Adrenal gland (tissue), 12 donors: ENCODE measurements around the gene PLA2G4D. TPM values are rescaled to one million over a fixed set of nuclear protein-coding genes. Genes with fewer than 3 reads are reported as not detected.

Experiments
- DNase-seq, 7 donors: peaks; one replicate each; pipeline ENCODE4 v3.0.0-alpha.2; 2019 to 2020
- H3K27ac ChIP-seq, 5 donors: fragments of 200-600 bp; sonication (generic) in 4 of 5; 1 replicate in 3 of 5; 2 replicates in 2 of 5; pipeline versions ENCODE4 v1.5.1 to v1.8.0; 2016 to 2020; ENCODE audit warnings: mild to moderate bottlenecking in 1 of 5
- H3K27me3 ChIP-seq: fragments of 200-600 bp; 2 replicates; pipeline ENCODE4 v1.8.0; 2021
- H3K36me3 ChIP-seq, 2 donors: fragments of 200-600 bp; replicated peaks in 1 of 2; 1 replicate in 1 of 2; 2 replicates in 1 of 2; pipeline versions ENCODE4 v1.5.1 to v1.8.0; 2018 to 2022
- H3K4me1 ChIP-seq, 2 donors: fragments of 200-600 bp; replicated peaks in 1 of 2; 1 replicate in 1 of 2; 2 replicates in 1 of 2; pipeline versions ENCODE4 v1.5.1 to v1.8.0; 2018 to 2021
- H3K4me3 ChIP-seq, 4 donors: fragments of 200-600 bp; sonication (generic) in 3 of 4; one replicate each; pipeline ENCODE4 v1.5.1; 2016 to 2018
- H3K9me3 ChIP-seq, 3 donors: fragments of 200-600 bp; sonication (generic) in 1 of 3; replicated peaks in 1 of 3; 1 replicate in 2 of 3; 2 replicates in 1 of 3; pipeline versions ENCODE4 v1.5.1 to v1.8.0; 2016 to 2021
- CTCF ChIP-seq, 6 experiments: fragments of 450-650 bp in 4 of 6; fragments of 200-600 bp in 2 of 6; sonication (generic) in 1 of 6; IDR thresholded peaks; 1 replicate in 5 of 6; 2 replicates in 1 of 6; pipeline versions ENCODE4 v1.5.1 to v1.8.0; 2016 to 2021; ENCODE audit warnings: antibody characterized with exemption in 6 of 6, mild to moderate bottlenecking in 2 of 6, moderate library complexity in 1 of 6
- POLR2A ChIP-seq, 2 donors: fragments of 450-650 bp; IDR thresholded peaks; one replicate each; pipeline ENCODE4 v1.6.1; 2017; ENCODE audit warnings: antibody characterized with exemption in 2 of 2, mild to moderate bottlenecking in 2 of 2, moderate library complexity in 1 of 2
- WGBS, 4 donors: extraction: QIAGEN DNeasy Blood & Tissue Kit in 2 of 4; methylation state at CpG; one replicate each; pipeline versions ENCODE4 v1.1.5 to v1.1.7; 2013 to 2017; 5-methylcytosine and 5-hydroxymethylcytosine counted together
- intact Hi-C, 2 donors: fragments of 100-400 bp; cut with DNase I; formaldehyde crosslinking; loops; one replicate each; pipeline versions ENCODE4 v1.14.1 to v1.15.0; 2022 to 2023
- polyA plus RNA-seq, 3 donors: library from polyadenylated mRNA; stranded (reverse); fragments of 200-250 nt in 2 of 3; fragments of 350-450 nt in 1 of 3; fragmentation: Illumina TruSeq in 1 of 3; extraction: RNeasy Lipid Tissue Mini Kit (QIAGEN cat#74804) in 1 of 3; gene quantifications; one replicate each; pipeline ENCODE4 v1.2.3, GENCODE V29; 2013 to 2014
- total RNA-seq, 9 donors: library from RNA; depleted of rRNA in 4 of 9; stranded (reverse); fragments of >200 nt in 4 of 9; fragments of 120-200 nt in 1 of 9; fragmentation: NEBNext Ultra II Directional in 1 of 9; extraction: Animal tissue kit (Norgen Biotek cat#: 25700) in 1 of 9; gene quantifications; one replicate each; pipeline versions ENCODE4 v1.1.0 to v1.2.4, GENCODE V29; 2013 to 2023
- donor health status: healthy with polysubstance abuse.
- donor health status: Bipolar disorder and iron deficiency.
- donor health status: DM: yes; HTN: yes; CAD: no.
- donor health status: DM: no; HTN: no; CAD: no.
- donor health status: DM: no; HTN: no; CAD: no.
- donor health status: DM: yes; HTN: yes; CAD: no.

The PLA2G4D gene
- total and polyA plus RNA-seq, 12 donors = 0.07 to 1.2 (median 0.23) TPM; not detected in 2

- TF ChIP-seq POLR2A (IDR thresholded peaks at IDR 0.05) (no peak), CTCF (IDR thresholded peaks at IDR 0.05) (no peak)
- DNase-seq = peak in 1 of 7 donors; percentile 6
- no peaks in the 10 kb centered on the region for H3K36me3 ChIP-seq
- no peak overlapping the region for H3K27ac ChIP-seq
- peaks cover 0 to 9% of the 10 kb centered on the region in 2 donors for H3K4me1 ChIP-seq
- no peaks in the 10 kb centered on the region for H3K9me3 ChIP-seq
- H3K4me3 ChIP-seq = no peak overlapping the region
- intact Hi-C loops = no loop called here
- H3K27me3 ChIP-seq = no peaks in the 10 kb centered on the region
- WGBS, 4 donors = 59 to 68% (median 61%) methylated on average over 13 to 18 of the region's 18 CpGs
These were observed 14.0 kb downstream of the PLA2G4D start for GRCh38 chr15:42080186-42080918.

GRCh38 chr15:42079401-42079908 lies 14.9 kb downstream of the PLA2G4D start:
- TF ChIP-seq POLR2A (IDR thresholded peaks at IDR 0.05) (no peak), CTCF (IDR thresholded peaks at IDR 0.05) (no peak)
- WGBS, 4 donors = 73 to 77% (median 76%) methylated on average over 23 to 31 of the region's 31 CpGs
- no peaks in the 10 kb centered on the region for H3K9me3 ChIP-seq
- no peaks in the 10 kb centered on the region for H3K27me3 ChIP-seq
- H3K27ac ChIP-seq = no peak overlapping the region
- H3K4me3 ChIP-seq = no peak overlapping the region
- intact Hi-C loops = no loop called here
- H3K4me1 ChIP-seq = peaks cover 0 to under 1% of the 10 kb centered on the region in 2 donors
- no peaks in the 10 kb centered on the region for H3K36me3 ChIP-seq
- peak in 1 of 7 donors; percentile 13 for DNase-seq

- no peaks in the 10 kb centered on the region for H3K4me1 ChIP-seq
These were observed 15.5 kb downstream of the PLA2G4D start for GRCh38 chr15:42078903-42079302.

GRCh38 chr15:42077689-42078088 lies 16.7 kb downstream of the PLA2G4D start:
- no peak for TF ChIP-seq CTCF (IDR thresholded peaks at IDR 0.05)
- TF ChIP-seq POLR2A (IDR thresholded peaks at IDR 0.05) = no peak
- Histone ChIP-seq H3K27ac (no peak overlapping the region), H3K9me3 (no peaks in the 10 kb centered on the region), H3K4me3 (no peak overlapping the region), H3K36me3 (no peaks in the 10 kb centered on the region), H3K27me3 (no peaks in the 10 kb centered on the region), H3K4me1 (no peaks in the 10 kb centered on the region)
- intact Hi-C loops = no loop called here
- WGBS, 4 donors = 79 to 84% (median 80%) methylated on average over 3 of the region's 3 CpGs
- no peak for DNase-seq

More at GRCh38 chr15:42078903-42079302, 15.5 kb downstream of the PLA2G4D start:
- WGBS, 4 donors = 33 to 60% (median 46%) methylated on average over 1 of the region's 1 CpG
- no peaks in the 10 kb centered on the region for H3K27me3 ChIP-seq
- DNase-seq = no peak
- TF ChIP-seq POLR2A (IDR thresholded peaks at IDR 0.05) (no peak), CTCF (IDR thresholded peaks at IDR 0.05) (no peak)
- H3K27ac ChIP-seq = no peak overlapping the region
- H3K36me3 ChIP-seq = no peaks in the 10 kb centered on the region
- H3K9me3 ChIP-seq = no peaks in the 10 kb centered on the region
- intact Hi-C loops = no loop called here
- no peak overlapping the region for H3K4me3 ChIP-seq
